ENCODE results near the gene THSD4. TPM values are rescaled to one million over a fixed set of nuclear protein-coding genes. Genes with fewer than 3 reads are reported as not detected.

The THSD4 gene
- polyA plus RNA-seq, 1 donor from 2014 or later, result 0.46 TPM

DNA sequence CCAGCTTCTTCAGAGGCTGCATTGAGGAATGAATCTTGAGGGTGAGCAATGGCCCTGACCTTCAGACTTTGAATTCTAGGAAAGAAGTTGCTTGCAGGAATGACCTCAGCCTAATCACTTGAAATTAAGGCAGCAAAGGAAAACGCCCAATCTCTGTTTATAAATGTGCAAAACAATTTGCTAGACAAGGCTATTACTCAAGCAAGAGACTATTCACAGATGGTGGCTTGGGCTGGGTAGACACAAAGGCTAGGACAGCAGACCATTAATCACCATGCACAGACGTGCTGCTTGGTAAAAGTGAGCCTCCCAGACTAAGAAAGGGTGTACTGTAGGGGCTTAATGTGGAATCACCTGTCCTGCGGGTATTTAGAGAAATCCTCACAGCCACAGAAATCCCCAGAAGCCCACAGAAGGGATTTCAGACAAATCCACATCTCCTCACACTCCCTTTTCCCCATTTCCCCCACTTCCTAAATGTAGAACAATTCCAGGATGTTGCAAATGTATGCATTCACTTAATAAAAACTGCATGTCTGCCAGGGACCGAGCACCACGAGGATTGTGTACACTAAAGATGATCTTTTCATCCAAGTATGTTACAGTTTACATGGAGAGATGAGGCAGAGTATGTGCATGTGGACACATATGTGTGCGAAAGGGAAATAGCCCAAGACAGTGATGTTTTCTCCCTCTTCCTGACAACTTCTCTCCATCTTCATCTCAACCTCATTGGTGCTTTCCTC, 259.5 kb downstream of the THSD4 start:
- TF ChIP-seq RAD21 (conservative IDR thresholded peaks at IDR 0.05), result no peak
- TF ChIP-seq EZH2 (IDR thresholded peaks at IDR 0.05; ENCODE audit: borderline replicate concordance, insufficient read depth, low read length, poor library complexity, severe bottlenecking), result no peak
- no peak for TF ChIP-seq SMC3 (conservative IDR thresholded peaks at IDR 0.05; ENCODE audit: poor library complexity)
- TF ChIP-seq TAF1 (IDR thresholded peaks at IDR 0.05; ENCODE audit: low read depth), result no peak
- no peak for TF ChIP-seq MXI1 (conservative IDR thresholded peaks at IDR 0.05; ENCODE audit: poor library complexity, severe bottlenecking)
- Histone ChIP-seq H2AFZ (ENCODE audit: low read depth, low read length) (no peak overlapping the region), H3K27me3 (ENCODE audit: insufficient read depth, low read depth, low read length) (no peaks in the 10 kb centered on the region), H3K9ac (ENCODE audit: low read length) (no peak overlapping the region), H3K36me3 (ENCODE audit: insufficient read depth, low read length) (no peaks in the 10 kb centered on the region), H4K20me1 (ENCODE audit: insufficient read depth) (no peaks in the 10 kb centered on the region), H3K4me2 (ENCODE audit: low read length) (no peak overlapping the region), H3K4me3 (ENCODE audit: low read length) (no peak overlapping the region), H3K9me3 (ENCODE audit: low read length) (no peaks in the 10 kb centered on the region), H3F3A (ENCODE audit: insufficient read depth, low read length, poor library complexity, severe bottlenecking) (no peaks in the 10 kb centered on the region), H3K9me2 (ENCODE audit: insufficient read depth, low read length) (no peaks in the 10 kb centered on the region), H3K27ac (ENCODE audit: low read length) (no peak overlapping the region), H3K79me2 (replicated peaks; ENCODE audit: insufficient read depth, low read length) (no peaks in the 10 kb centered on the region)

DNA sequence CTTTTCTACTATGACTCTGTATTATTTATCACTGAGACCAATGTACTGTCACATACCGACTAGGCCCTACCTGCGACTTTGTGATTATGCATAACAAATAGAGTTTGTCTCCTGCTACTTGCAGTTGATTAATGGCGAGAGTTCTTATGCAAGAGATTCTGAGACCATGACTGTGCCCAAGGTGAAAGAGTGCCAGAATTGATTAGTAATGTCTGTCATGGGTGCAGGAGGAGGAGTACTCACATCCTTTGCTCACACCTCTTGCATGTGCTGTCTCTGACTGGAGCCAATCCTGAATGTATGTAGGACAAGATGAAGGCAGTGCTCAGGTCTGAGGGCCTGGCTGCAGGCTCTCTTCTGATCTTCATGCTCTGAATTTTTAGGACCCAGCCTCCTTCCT, 260.7 kb downstream of the THSD4 start:
- H3K4me2 ChIP-seq (ENCODE audit: low read length), result no peak overlapping the region
- no peaks in the 10 kb centered on the region for H3K27me3 ChIP-seq (ENCODE audit: insufficient read depth, low read depth, low read length)
- no peak overlapping the region for H3K27ac ChIP-seq (ENCODE audit: low read length)
- H3K36me3 ChIP-seq (ENCODE audit: insufficient read depth, low read length), result no peaks in the 10 kb centered on the region
- no peak for TF ChIP-seq RAD21 (conservative IDR thresholded peaks at IDR 0.05)
- no peak for TF ChIP-seq TAF1 (IDR thresholded peaks at IDR 0.05; ENCODE audit: low read depth)
- no peak for TF ChIP-seq EZH2 (IDR thresholded peaks at IDR 0.05; ENCODE audit: borderline replicate concordance, insufficient read depth, low read length, poor library complexity, severe bottlenecking)
- no peak for TF ChIP-seq EP300 (conservative IDR thresholded peaks at IDR 0.05; ENCODE audit: poor library complexity, severe bottlenecking)
- no peak for TF ChIP-seq POLR2AphosphoS5 (IDR thresholded peaks at IDR 0.05)
- TF ChIP-seq MXI1 (conservative IDR thresholded peaks at IDR 0.05; ENCODE audit: poor library complexity, severe bottlenecking), result no peak
- H2AFZ ChIP-seq (ENCODE audit: low read depth, low read length), result no peak overlapping the region
- no peaks in the 10 kb centered on the region for H3K79me2 ChIP-seq (replicated peaks; ENCODE audit: insufficient read depth, low read length)
- no peaks in the 10 kb centered on the region for H4K20me1 ChIP-seq (ENCODE audit: insufficient read depth)
- no peak overlapping the region for H3K4me3 ChIP-seq (ENCODE audit: low read length)
- H3F3A ChIP-seq (ENCODE audit: insufficient read depth, low read length, poor library complexity, severe bottlenecking), result no peaks in the 10 kb centered on the region
- H3K9me3 ChIP-seq (ENCODE audit: low read length), result no peaks in the 10 kb centered on the region
- H3K9me2 ChIP-seq (ENCODE audit: insufficient read depth, low read length), result no peaks in the 10 kb centered on the region
- H3K9ac ChIP-seq (ENCODE audit: low read length), result no peak overlapping the region

DNA sequence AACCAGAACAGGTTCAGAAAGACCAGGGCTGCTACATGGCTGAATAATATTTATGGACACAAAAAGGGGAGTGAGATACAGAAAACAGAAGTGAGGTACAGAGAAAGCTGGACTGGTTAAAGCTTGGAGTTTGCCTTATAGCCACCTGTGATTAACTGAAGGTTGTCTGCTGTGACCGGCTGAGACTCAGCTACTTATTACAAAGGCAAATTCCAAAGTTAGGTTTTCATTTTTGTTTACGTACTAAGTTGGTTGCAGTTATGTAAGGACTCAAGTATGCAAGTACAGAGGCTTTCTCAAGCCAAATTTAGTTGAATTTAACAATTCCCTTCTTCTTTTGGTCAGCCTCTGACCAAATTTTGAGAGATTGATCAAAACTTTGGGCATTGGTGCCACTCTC, 264.6 kb downstream of the THSD4 start:
- no peaks in the 10 kb centered on the region for H3K27me3 ChIP-seq (ENCODE audit: insufficient read depth, low read depth, low read length)
- H3F3A ChIP-seq (ENCODE audit: insufficient read depth, low read length, poor library complexity, severe bottlenecking), result no peaks in the 10 kb centered on the region
- no peaks in the 10 kb centered on the region for H3K9me2 ChIP-seq (ENCODE audit: insufficient read depth, low read length)
- H3K27ac ChIP-seq (ENCODE audit: low read length), result no peak overlapping the region
- H3K79me2 ChIP-seq (replicated peaks; ENCODE audit: insufficient read depth, low read length), result no peaks in the 10 kb centered on the region
- H2AFZ ChIP-seq (ENCODE audit: low read depth, low read length), result no peak overlapping the region
- H3K4me3 ChIP-seq (ENCODE audit: low read length), result no peak overlapping the region
- no peaks in the 10 kb centered on the region for H4K20me1 ChIP-seq (ENCODE audit: insufficient read depth)
- H3K36me3 ChIP-seq (ENCODE audit: insufficient read depth, low read length), result no peaks in the 10 kb centered on the region
- no peak overlapping the region for H3K4me2 ChIP-seq (ENCODE audit: low read length)
- H3K9me3 ChIP-seq (ENCODE audit: low read length), result no peaks in the 10 kb centered on the region
- no peak overlapping the region for H3K9ac ChIP-seq (ENCODE audit: low read length)
- TF ChIP-seq POLR2AphosphoS5 (IDR thresholded peaks at IDR 0.05), result no peak

DNA sequence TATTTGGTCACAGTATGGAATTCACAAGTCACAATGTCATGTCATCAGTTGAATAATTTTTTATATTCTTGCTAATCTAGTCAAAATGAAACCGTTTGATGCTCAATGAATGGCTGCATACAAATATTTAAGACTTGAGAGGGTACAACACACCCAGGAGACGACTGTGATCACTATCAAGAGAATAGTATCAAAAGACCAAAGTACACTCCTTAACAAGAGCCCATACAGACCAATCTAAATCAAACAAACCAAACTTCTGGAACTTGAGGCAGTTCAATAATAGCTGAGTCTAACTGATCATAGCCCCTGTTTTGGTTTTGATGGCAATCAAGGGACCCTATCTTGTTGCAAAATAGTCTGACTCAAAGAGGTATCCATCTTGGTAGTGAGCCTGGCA, 265.1 kb downstream of the THSD4 start:
- no peak for TF ChIP-seq SMC3 (conservative IDR thresholded peaks at IDR 0.05; ENCODE audit: poor library complexity)
- TF ChIP-seq RAD21 (conservative IDR thresholded peaks at IDR 0.05), result no peak
- no peak for TF ChIP-seq TAF1 (IDR thresholded peaks at IDR 0.05; ENCODE audit: low read depth)
- no peak for TF ChIP-seq POLR2AphosphoS5 (IDR thresholded peaks at IDR 0.05)
- no peak for TF ChIP-seq EZH2 (IDR thresholded peaks at IDR 0.05; ENCODE audit: borderline replicate concordance, insufficient read depth, low read length, poor library complexity, severe bottlenecking)
- TF ChIP-seq EP300 (conservative IDR thresholded peaks at IDR 0.05; ENCODE audit: poor library complexity, severe bottlenecking), result no peak
- TF ChIP-seq, protein P1, sequence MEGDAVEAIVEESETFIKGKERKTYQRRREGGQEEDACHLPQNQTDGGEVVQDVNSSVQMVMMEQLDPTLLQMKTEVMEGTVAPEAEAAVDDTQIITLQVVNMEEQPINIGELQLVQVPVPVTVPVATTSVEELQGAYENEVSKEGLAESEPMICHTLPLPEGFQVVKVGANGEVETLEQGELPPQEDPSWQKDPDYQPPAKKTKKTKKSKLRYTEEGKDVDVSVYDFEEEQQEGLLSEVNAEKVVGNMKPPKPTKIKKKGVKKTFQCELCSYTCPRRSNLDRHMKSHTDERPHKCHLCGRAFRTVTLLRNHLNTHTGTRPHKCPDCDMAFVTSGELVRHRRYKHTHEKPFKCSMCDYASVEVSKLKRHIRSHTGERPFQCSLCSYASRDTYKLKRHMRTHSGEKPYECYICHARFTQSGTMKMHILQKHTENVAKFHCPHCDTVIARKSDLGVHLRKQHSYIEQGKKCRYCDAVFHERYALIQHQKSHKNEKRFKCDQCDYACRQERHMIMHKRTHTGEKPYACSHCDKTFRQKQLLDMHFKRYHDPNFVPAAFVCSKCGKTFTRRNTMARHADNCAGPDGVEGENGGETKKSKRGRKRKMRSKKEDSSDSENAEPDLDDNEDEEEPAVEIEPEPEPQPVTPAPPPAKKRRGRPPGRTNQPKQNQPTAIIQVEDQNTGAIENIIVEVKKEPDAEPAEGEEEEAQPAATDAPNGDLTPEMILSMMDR (IDR thresholded peaks at IDR 0.05; ENCODE audit: poor library complexity, severe bottlenecking), result no peak
- TF ChIP-seq, protein P2, sequence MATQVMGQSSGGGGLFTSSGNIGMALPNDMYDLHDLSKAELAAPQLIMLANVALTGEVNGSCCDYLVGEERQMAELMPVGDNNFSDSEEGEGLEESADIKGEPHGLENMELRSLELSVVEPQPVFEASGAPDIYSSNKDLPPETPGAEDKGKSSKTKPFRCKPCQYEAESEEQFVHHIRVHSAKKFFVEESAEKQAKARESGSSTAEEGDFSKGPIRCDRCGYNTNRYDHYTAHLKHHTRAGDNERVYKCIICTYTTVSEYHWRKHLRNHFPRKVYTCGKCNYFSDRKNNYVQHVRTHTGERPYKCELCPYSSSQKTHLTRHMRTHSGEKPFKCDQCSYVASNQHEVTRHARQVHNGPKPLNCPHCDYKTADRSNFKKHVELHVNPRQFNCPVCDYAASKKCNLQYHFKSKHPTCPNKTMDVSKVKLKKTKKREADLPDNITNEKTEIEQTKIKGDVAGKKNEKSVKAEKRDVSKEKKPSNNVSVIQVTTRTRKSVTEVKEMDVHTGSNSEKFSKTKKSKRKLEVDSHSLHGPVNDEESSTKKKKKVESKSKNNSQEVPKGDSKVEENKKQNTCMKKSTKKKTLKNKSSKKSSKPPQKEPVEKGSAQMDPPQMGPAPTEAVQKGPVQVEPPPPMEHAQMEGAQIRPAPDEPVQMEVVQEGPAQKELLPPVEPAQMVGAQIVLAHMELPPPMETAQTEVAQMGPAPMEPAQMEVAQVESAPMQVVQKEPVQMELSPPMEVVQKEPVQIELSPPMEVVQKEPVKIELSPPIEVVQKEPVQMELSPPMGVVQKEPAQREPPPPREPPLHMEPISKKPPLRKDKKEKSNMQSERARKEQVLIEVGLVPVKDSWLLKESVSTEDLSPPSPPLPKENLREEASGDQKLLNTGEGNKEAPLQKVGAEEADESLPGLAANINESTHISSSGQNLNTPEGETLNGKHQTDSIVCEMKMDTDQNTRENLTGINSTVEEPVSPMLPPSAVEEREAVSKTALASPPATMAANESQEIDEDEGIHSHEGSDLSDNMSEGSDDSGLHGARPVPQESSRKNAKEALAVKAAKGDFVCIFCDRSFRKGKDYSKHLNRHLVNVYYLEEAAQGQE (IDR thresholded peaks at IDR 0.05; ENCODE audit: borderline replicate concordance), result no peak
- H3K27me3 ChIP-seq (ENCODE audit: insufficient read depth, low read depth, low read length), result no peaks in the 10 kb centered on the region
- H3F3A ChIP-seq (ENCODE audit: insufficient read depth, low read length, poor library complexity, severe bottlenecking), result no peaks in the 10 kb centered on the region
- H3K27ac ChIP-seq (ENCODE audit: low read length), result no peak overlapping the region
- H3K9me2 ChIP-seq (ENCODE audit: insufficient read depth, low read length), result no peaks in the 10 kb centered on the region
- H3K9me3 ChIP-seq (ENCODE audit: low read length), result no peaks in the 10 kb centered on the region
- H3K9ac ChIP-seq (ENCODE audit: low read length), result no peak overlapping the region
- no peaks in the 10 kb centered on the region for H3K36me3 ChIP-seq (ENCODE audit: insufficient read depth, low read length)
- H3K4me2 ChIP-seq (ENCODE audit: low read length), result no peak overlapping the region
- H3K79me2 ChIP-seq (replicated peaks; ENCODE audit: insufficient read depth, low read length), result no peaks in the 10 kb centered on the region
- H2AFZ ChIP-seq (ENCODE audit: low read depth, low read length), result no peak overlapping the region
- no peaks in the 10 kb centered on the region for H4K20me1 ChIP-seq (ENCODE audit: insufficient read depth)
- no peak overlapping the region for H3K4me3 ChIP-seq (ENCODE audit: low read length)

All from neural cell (in vitro differentiated cells).